ENCODE data around the gene BTG2.

GRCh38 chr1:203323587-203323986 lies 18.3 kb downstream of the BTG2 start:
- TF ChIP-seq CTCF (IDR thresholded peaks at IDR 0.05) (no peak), POLR2A (IDR thresholded peaks at IDR 0.05) (no peak)
